DMS53 (cell line): ENCODE results near the gene TBX5.

ENCODE experiments used
- DNase-seq: peaks from one replicate; lab custom pipeline; 2025; lab: John Stamatoyannopoulos, UW

The TBX5 gene

GRCh38 chr12:114404926-114405518 lies 922 bp downstream of the TBX5 start:
- no peak for DNase-seq

GRCh38 chr12:114404083-114404925 lies 1.6 kb downstream of the TBX5 start:
- DNase-seq = no peak

- no peak for DNase-seq
Measured at GRCh38 chr12:114403690-114404066, 2.3 kb downstream of the TBX5 start.

- DNase-seq = no peak
Measured at GRCh38 chr12:114403011-114403689, 2.8 kb downstream of the TBX5 start.

- DNase-seq = no peak
Measured at GRCh38 chr12:114402084-114402717, 3.7 kb downstream of the TBX5 start.

GRCh38 chr12:114401328-114402083 lies 4.4 kb downstream of the TBX5 start:
- DNase-seq = no peak

GRCh38 chr12:114400925-114401324 lies 5.0 kb downstream of the TBX5 start:
- DNase-seq = no peak

- DNase-seq = no peak
Measured at GRCh38 chr12:114400361-114400811, 5.6 kb downstream of the TBX5 start.

GRCh38 chr12:114399664-114400211 lies 6.2 kb downstream of the TBX5 start:
- DNase-seq = peak; percentile 13

- DNase-seq = no peak
Measured at GRCh38 chr12:114397978-114398881, 7.7 kb downstream of the TBX5 start.

GRCh38 chr12:114396869-114397719 lies 8.8 kb downstream of the TBX5 start:
- no peak for DNase-seq

- no peak for DNase-seq
Measured at GRCh38 chr12:114396153-114396868, 9.6 kb downstream of the TBX5 start.

- DNase-seq = no peak
Measured at GRCh38 chr12:114395755-114396152, 10.2 kb downstream of the TBX5 start.

- DNase-seq = no peak
Measured at GRCh38 chr12:114395233-114395632, 10.7 kb downstream of the TBX5 start.

GRCh38 chr12:114393569-114393968 lies 12.4 kb downstream of the TBX5 start:
- no peak for DNase-seq

GRCh38 chr12:114392909-114393308 lies 13.0 kb downstream of the TBX5 start:
- no peak for DNase-seq

GRCh38 chr12:114391088-114391487 lies 14.9 kb downstream of the TBX5 start:
- no peak for DNase-seq

- DNase-seq = no peak
Measured at GRCh38 chr12:114384739-114385138, 21.2 kb downstream of the TBX5 start.

GRCh38 chr12:114381177-114381576 lies 24.8 kb downstream of the TBX5 start:
- DNase-seq = no peak
